Measurements from ENCODE around the gene ALDH3B2. TPM values are rescaled to one million over a fixed set of nuclear protein-coding genes. Genes with fewer than 3 reads are reported as not detected.

The ALDH3B2 gene
- total RNA-seq, 1 experiment from 2014 or later, result not detected

- no peak overlapping the region for H3K4me2 ChIP-seq (ENCODE audit: insufficient read depth, insufficient read length, low read length)
- H2BK12ac ChIP-seq (ENCODE audit: insufficient read length, low read depth, low read length), result no peak overlapping the region
- no peak overlapping the region for H3T11ph ChIP-seq (ENCODE audit: low read length)
- H3K27me3 Mint-ChIP-seq (ENCODE audit: low read depth), result peaks cover 32% of the 10 kb centered on the region
- H4K91ac ChIP-seq (ENCODE audit: insufficient read length, low read depth, low read length), result no peak overlapping the region
- DNase-seq, result peak; percentile 40
- TF ChIP-seq CTCF (conservative IDR thresholded peaks at IDR 0.05), result no peak
- H2BK5ac ChIP-seq (ENCODE audit: insufficient read length, low read length), result no peak overlapping the region
- H3K27me3 ChIP-seq (ENCODE audit: insufficient read depth, low read length), result no peaks in the 10 kb centered on the region; the same call in 1 of the 2 replicates
- H4K5ac ChIP-seq (ENCODE audit: insufficient read length, low read depth, low read length), result no peak overlapping the region
- H2AK5ac ChIP-seq (ENCODE audit: insufficient read length, low read length), result no peak overlapping the region
- no peak overlapping the region for H3K18ac ChIP-seq (ENCODE audit: insufficient read length, low read depth, low read length)
- H3K36me3 Mint-ChIP-seq (ENCODE audit: insufficient read depth in 1 of 3, low read depth in 3 of 3), result no peaks in the 10 kb centered on the region; a peak in 1 of 7 replicates
- H3K23ac ChIP-seq (ENCODE audit: insufficient read length, low read depth, low read length), result no peak overlapping the region
- no peak overlapping the region for H3K27ac Mint-ChIP-seq
- no peak overlapping the region for H3K56ac ChIP-seq (ENCODE audit: insufficient read length, low read depth, low read length)
- H3K9me3 ChIP-seq (ENCODE audit: control insufficient read depth, low read depth, low read length), result no peaks in the 10 kb centered on the region
- peaks cover 0 to 3% of the 10 kb centered on the region in 2 experiments; a peak in 2 of 5 replicates for H3K9me3 Mint-ChIP-seq
- H3K23me2 ChIP-seq (ENCODE audit: insufficient read length, low read depth, low read length, poor library complexity, severe bottlenecking), result no peaks in the 10 kb centered on the region
- no CpG with 5 or more reads among the region's 20 CpGs for WGBS (ENCODE audit: extremely low coverage, insufficient read length, low lambda C conversion rate)
- H2BK15ac ChIP-seq (ENCODE audit: low read depth, low read length), result no peak overlapping the region
- H3K4me1 ChIP-seq (ENCODE audit: insufficient read depth, low read length), result no peaks in the 10 kb centered on the region
- H2BK120ac ChIP-seq (ENCODE audit: low read depth, low read length, poor library complexity, severe bottlenecking), result no peak overlapping the region
- no peak overlapping the region for H3K4me3 Mint-ChIP-seq
- no peak overlapping the region for H3K4ac ChIP-seq (ENCODE audit: low read depth, low read length)
- no peaks in the 10 kb centered on the region for H4K20me1 ChIP-seq (ENCODE audit: control insufficient read depth, insufficient read depth, insufficient read length)
- H2BK20ac ChIP-seq (ENCODE audit: low read depth, low read length, poor library complexity, severe bottlenecking), result no peak overlapping the region
- no peak overlapping the region for H3K14ac ChIP-seq (ENCODE audit: insufficient read depth, low read length)
- H3K79me1 ChIP-seq (ENCODE audit: insufficient read depth, low read depth, low read length, poor library complexity, severe bottlenecking), result no peaks in the 10 kb centered on the region
- H2AFZ ChIP-seq (ENCODE audit: low read length), result no peak overlapping the region
- no peaks in the 10 kb centered on the region for H3K79me2 ChIP-seq (ENCODE audit: insufficient read depth, low read length)
- H3K9ac ChIP-seq (ENCODE audit: extremely low read depth, insufficient read length, low read length), result no peak overlapping the region
- H3K4me1 Mint-ChIP-seq, result peaks cover 14 to 18% of the 10 kb centered on the region in 2 experiments
- H4K8ac ChIP-seq (replicated peaks; ENCODE audit: insufficient read length, low read depth, low read length), result no peak overlapping the region
- no peak overlapping the region for H3K27ac ChIP-seq (ENCODE audit: insufficient read length, low read depth, low read length)
These were observed 39.8 kb downstream of the ALDH3B2 start for GRCh38 chr11:67634366-67635230.
